ENCODE measurements around the gene CTIF.

Gene CTIF

DNA sequence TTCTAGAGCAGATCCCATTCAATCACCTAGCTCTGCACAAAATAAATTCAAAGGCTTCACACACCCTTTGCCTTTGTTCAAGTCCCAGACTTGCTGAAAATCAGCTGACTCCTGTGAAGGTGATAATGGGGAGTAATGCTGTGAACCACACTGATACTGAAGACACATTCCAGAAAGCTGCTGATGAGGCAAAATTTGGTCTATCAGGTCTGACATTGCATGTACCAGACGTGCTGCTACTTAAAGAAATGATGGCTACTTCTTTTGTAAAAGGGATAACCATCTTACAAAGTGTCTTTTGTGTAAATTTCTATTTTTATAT, 7.8 kb upstream of the CTIF start:
- Histone ChIP-seq H4K91ac (ENCODE audit: low read depth, low read length, poor library complexity) (no peak overlapping the region), H3K9ac (ENCODE audit: low read depth, low read length, poor library complexity) (no peak overlapping the region), H3K4me1 (ENCODE audit: control insufficient read depth in 2 of 2, insufficient read depth in 1 of 2, low read depth in 1 of 2, low read length in 2 of 2) (peaks cover 1 to 5% of the 10 kb centered on the region in 2 donors), H3K27ac (replicated peaks; ENCODE audit: low read length) (no peak overlapping the region), H3K9me3 (replicated peaks in 1 of 2; ENCODE audit: control insufficient read depth in 2 of 2, insufficient read depth in 1 of 2, low read depth in 1 of 2, low read length in 2 of 2) (no peaks in the 10 kb centered on the region), H3K14ac (ENCODE audit: low read length) (no peak overlapping the region), H3K4me2 (ENCODE audit: insufficient read depth, low read length, poor library complexity, severe bottlenecking) (no peak overlapping the region), H2BK15ac (ENCODE audit: low read length) (no peak overlapping the region), H3K4me3 (ENCODE audit: low read length in 2 of 2) (no peak overlapping the region), H4K8ac (ENCODE audit: low read depth, low read length) (no peak overlapping the region), H2AFZ (ENCODE audit: low read length) (no peak overlapping the region), H3K4ac (ENCODE audit: low read length) (no peak overlapping the region), H3K18ac (ENCODE audit: low read length) (no peak overlapping the region), H3K27me3 (ENCODE audit: control insufficient read depth in 3 of 3, insufficient read depth in 3 of 3, low read depth in 1 of 3, low read length in 3 of 3) (peaks cover 0 to 21% (median 0%) of the 10 kb centered on the region in 3 experiments), H3K36me3 (replicated peaks in 1 of 2; ENCODE audit: control insufficient read depth in 2 of 2, insufficient read depth in 2 of 2, low read length in 2 of 2) (no peaks in the 10 kb centered on the region), H3K79me1 (ENCODE audit: low read depth, low read length) (no peaks in the 10 kb centered on the region), H2AK5ac (ENCODE audit: low read depth, low read length) (no peak overlapping the region), H3K23ac (ENCODE audit: low read depth, low read length, poor library complexity) (no peak overlapping the region), H2BK5ac (ENCODE audit: low read length) (no peak overlapping the region), H2BK120ac (ENCODE audit: low read depth, low read length) (no peak overlapping the region), H2BK12ac (ENCODE audit: low read length) (no peak overlapping the region)
- DNase-seq (ENCODE audit: low spot score): no peak
- WGBS, 2 donors (ENCODE audit: extremely low coverage in 2 of 2, insufficient read length in 2 of 2, insufficient replicate concordance in 1 of 2): no CpG with 5 or more reads among the region's 1 CpG

- Histone ChIP-seq H3K14ac (ENCODE audit: low read length) (no peak overlapping the region), H3K18ac (ENCODE audit: low read length) (no peak overlapping the region), H2AFZ (ENCODE audit: low read length) (no peak overlapping the region), H2AK5ac (ENCODE audit: low read depth, low read length) (no peak overlapping the region), H4K8ac (ENCODE audit: low read depth, low read length) (no peak overlapping the region), H2BK12ac (ENCODE audit: low read length) (peak overlapping the region; percentile 59), H3K4me3 (ENCODE audit: low read length in 2 of 2) (no peak overlapping the region), H2BK120ac (ENCODE audit: low read depth, low read length) (no peak overlapping the region), H3K9me3 (replicated peaks in 1 of 2; ENCODE audit: control insufficient read depth in 2 of 2, insufficient read depth in 1 of 2, low read depth in 1 of 2, low read length in 2 of 2) (no peaks in the 10 kb centered on the region), H4K91ac (ENCODE audit: low read depth, low read length, poor library complexity) (no peak overlapping the region), H3K4me1 (ENCODE audit: control insufficient read depth in 2 of 2, insufficient read depth in 1 of 2, low read depth in 1 of 2, low read length in 2 of 2) (peaks cover 1 to 5% of the 10 kb centered on the region in 2 donors), H3K79me1 (ENCODE audit: low read depth, low read length) (no peaks in the 10 kb centered on the region), H3K9ac (ENCODE audit: low read depth, low read length, poor library complexity) (no peak overlapping the region), H3K4me2 (ENCODE audit: insufficient read depth, low read length, poor library complexity, severe bottlenecking) (no peak overlapping the region), H3K27ac (replicated peaks; ENCODE audit: low read length) (no peak overlapping the region), H2BK15ac (ENCODE audit: low read length) (no peak overlapping the region), H3K4ac (ENCODE audit: low read length) (no peak overlapping the region), H2BK5ac (ENCODE audit: low read length) (no peak overlapping the region), H3K27me3 (ENCODE audit: control insufficient read depth in 3 of 3, insufficient read depth in 3 of 3, low read depth in 1 of 3, low read length in 3 of 3) (peaks cover 0 to 30% (median 0%) of the 10 kb centered on the region in 3 experiments), H3K23ac (ENCODE audit: low read depth, low read length, poor library complexity) (no peak overlapping the region), H3K36me3 (replicated peaks in 1 of 2; ENCODE audit: control insufficient read depth in 2 of 2, insufficient read depth in 2 of 2, low read length in 2 of 2) (no peaks in the 10 kb centered on the region)
- WGBS, 2 donors (ENCODE audit: extremely low coverage in 2 of 2, insufficient read length in 2 of 2, insufficient replicate concordance in 1 of 2): no CpG with 5 or more reads among the region's 3 CpGs
- no peak for DNase-seq (ENCODE audit: low spot score)
Observed at GRCh38 chr18:48531908-48532307, 6.9 kb upstream of the CTIF start.

DNA sequence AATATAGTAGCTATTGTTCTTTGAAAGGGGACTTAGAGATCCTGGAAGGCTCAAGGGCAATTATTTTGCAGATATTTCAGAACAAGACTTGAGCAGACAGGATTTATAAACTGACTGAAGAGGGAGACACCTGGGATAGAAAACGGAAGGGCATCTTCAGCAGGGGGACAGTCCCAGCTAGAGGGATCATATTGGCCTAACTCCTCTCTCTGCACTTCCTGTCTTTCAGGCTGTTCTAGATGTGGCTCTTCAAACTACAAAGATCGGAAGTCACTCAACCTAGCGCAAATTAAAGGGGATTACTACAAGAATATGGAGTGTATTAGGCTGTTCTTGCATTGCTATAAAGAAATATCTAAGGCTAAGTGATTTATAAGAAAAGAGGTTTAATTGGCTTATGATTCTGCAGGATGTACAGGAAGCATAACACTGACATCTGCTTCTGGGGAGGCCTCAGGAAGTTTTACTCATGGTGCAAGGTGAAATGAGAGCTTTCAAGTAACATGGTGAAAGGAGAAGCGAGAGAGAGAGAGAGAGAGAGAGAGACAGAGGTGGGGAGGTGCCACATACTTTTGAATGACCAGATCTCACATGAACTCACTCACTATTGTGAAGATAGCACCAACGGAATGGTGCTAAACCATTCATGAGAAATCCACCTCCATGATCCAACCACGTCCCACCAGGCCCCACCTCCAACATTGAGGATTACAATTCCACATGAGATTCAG, 5.3 kb upstream of the CTIF start:
- Histone ChIP-seq H3K36me3 (replicated peaks in 1 of 2; ENCODE audit: control insufficient read depth in 2 of 2, insufficient read depth in 2 of 2, low read length in 2 of 2) (no peaks in the 10 kb centered on the region), H3K27ac (replicated peaks; ENCODE audit: low read length) (no peak overlapping the region), H3K4ac (ENCODE audit: low read length) (no peak overlapping the region), H3K9me3 (replicated peaks in 1 of 2; ENCODE audit: control insufficient read depth in 2 of 2, insufficient read depth in 1 of 2, low read depth in 1 of 2, low read length in 2 of 2) (no peaks in the 10 kb centered on the region), H4K91ac (ENCODE audit: low read depth, low read length, poor library complexity) (no peak overlapping the region), H4K8ac (ENCODE audit: low read depth, low read length) (no peak overlapping the region), H3K9ac (ENCODE audit: low read depth, low read length, poor library complexity) (no peak overlapping the region), H2BK120ac (ENCODE audit: low read depth, low read length) (no peak overlapping the region), H3K23ac (ENCODE audit: low read depth, low read length, poor library complexity) (no peak overlapping the region), H2AFZ (ENCODE audit: low read length) (no peak overlapping the region), H2BK12ac (ENCODE audit: low read length) (no peak overlapping the region), H3K14ac (ENCODE audit: low read length) (no peak overlapping the region), H3K4me1 (ENCODE audit: control insufficient read depth in 2 of 2, insufficient read depth in 1 of 2, low read depth in 1 of 2, low read length in 2 of 2) (peaks cover 3 to 5% of the 10 kb centered on the region in 2 donors), H3K4me3 (ENCODE audit: low read length in 2 of 2) (no peak overlapping the region), H2BK5ac (ENCODE audit: low read length) (no peak overlapping the region), H3K27me3 (ENCODE audit: control insufficient read depth in 3 of 3, insufficient read depth in 3 of 3, low read depth in 1 of 3, low read length in 3 of 3) (peaks cover 0 to 34% (median 0%) of the 10 kb centered on the region in 3 experiments), H3K79me1 (ENCODE audit: low read depth, low read length) (no peaks in the 10 kb centered on the region), H3K4me2 (ENCODE audit: insufficient read depth, low read length, poor library complexity, severe bottlenecking) (no peak overlapping the region), H2BK15ac (ENCODE audit: low read length) (no peak overlapping the region), H2AK5ac (ENCODE audit: low read depth, low read length) (no peak overlapping the region), H3K18ac (ENCODE audit: low read length) (no peak overlapping the region)
- no CpG with 5 or more reads among the region's 6 CpGs for WGBS, 2 donors (ENCODE audit: extremely low coverage in 2 of 2, insufficient read length in 2 of 2, insufficient replicate concordance in 1 of 2)
- no peak for DNase-seq (ENCODE audit: low spot score)

GRCh38 chr18:48534364-48534763, 4.5 kb upstream of the CTIF start:
- no peak overlapping the region for H3K14ac ChIP-seq (ENCODE audit: low read length)
- no peak overlapping the region for H4K91ac ChIP-seq (ENCODE audit: low read depth, low read length, poor library complexity)
- H3K79me1 ChIP-seq (ENCODE audit: low read depth, low read length): no peaks in the 10 kb centered on the region
- no CpG with 5 or more reads among the region's 3 CpGs for WGBS, 2 donors (ENCODE audit: extremely low coverage in 2 of 2, insufficient read length in 2 of 2, insufficient replicate concordance in 1 of 2)
- no peak overlapping the region for H2AFZ ChIP-seq (ENCODE audit: low read length)
- H3K4me3 ChIP-seq (ENCODE audit: low read length in 2 of 2): no peak overlapping the region
- H3K4me2 ChIP-seq (ENCODE audit: insufficient read depth, low read length, poor library complexity, severe bottlenecking): no peak overlapping the region
- H4K8ac ChIP-seq (ENCODE audit: low read depth, low read length): no peak overlapping the region
- no peak overlapping the region for H3K27ac ChIP-seq (replicated peaks; ENCODE audit: low read length)
- H3K9me3 ChIP-seq (replicated peaks in 1 of 2; ENCODE audit: control insufficient read depth in 2 of 2, insufficient read depth in 1 of 2, low read depth in 1 of 2, low read length in 2 of 2): no peaks in the 10 kb centered on the region
- H3K18ac ChIP-seq (ENCODE audit: low read length): no peak overlapping the region
- no peak overlapping the region for H2BK120ac ChIP-seq (ENCODE audit: low read depth, low read length)
- DNase-seq (ENCODE audit: low spot score): no peak
- no peak overlapping the region for H3K9ac ChIP-seq (ENCODE audit: low read depth, low read length, poor library complexity)
- H3K4me1 ChIP-seq (ENCODE audit: control insufficient read depth in 2 of 2, insufficient read depth in 1 of 2, low read depth in 1 of 2, low read length in 2 of 2): peaks cover 5% of the 10 kb centered on the region in 2 donors
- H3K23ac ChIP-seq (ENCODE audit: low read depth, low read length, poor library complexity): no peak overlapping the region
- H2BK5ac ChIP-seq (ENCODE audit: low read length): no peak overlapping the region
- H3K4ac ChIP-seq (ENCODE audit: low read length): no peak overlapping the region
- H3K36me3 ChIP-seq (replicated peaks in 1 of 2; ENCODE audit: control insufficient read depth in 2 of 2, insufficient read depth in 2 of 2, low read length in 2 of 2): no peaks in the 10 kb centered on the region
- H2AK5ac ChIP-seq (ENCODE audit: low read depth, low read length): no peak overlapping the region
- H2BK12ac ChIP-seq (ENCODE audit: low read length): no peak overlapping the region
- H2BK15ac ChIP-seq (ENCODE audit: low read length): no peak overlapping the region
- H3K27me3 ChIP-seq (ENCODE audit: control insufficient read depth in 3 of 3, insufficient read depth in 3 of 3, low read depth in 1 of 3, low read length in 3 of 3): peaks cover 0 to 34% (median 0%) of the 10 kb centered on the region in 3 experiments
